OCI-M2 (cell line): ENCODE results near the gene RNU6-1.

Experiments used
- DNase-seq: peaks from one replicate; lab custom pipeline; 2025; ENCODE audit not compliant: unreplicated experiment; lab: John Stamatoyannopoulos, UW

RNU6-1 gene

GRCh38 chr15:67839929-67840748 is at the start of gene RNU6-1:
TSS of gene RNU6-1 (minus strand) at chr15:67840045.
- DNase-seq = peak; percentile 75

- DNase-seq = no peak
These were observed 47.9 kb upstream of the RNU6-1 start for GRCh38 chr15:67887776-67888175.

GRCh38 chr15:67885861-67886260 is 46.0 kb upstream of the RNU6-1 start:
- DNase-seq = no peak

- no peak for DNase-seq
These were observed 45.3 kb upstream of the RNU6-1 start for GRCh38 chr15:67885175-67885523.

GRCh38 chr15:67884514-67885174 is 44.8 kb upstream of the RNU6-1 start:
- DNase-seq = no peak

GRCh38 chr15:67884009-67884408 is 44.2 kb upstream of the RNU6-1 start:
- no peak for DNase-seq

- no peak for DNase-seq
These were observed 43.5 kb upstream of the RNU6-1 start for GRCh38 chr15:67883234-67883773.

- DNase-seq = no peak
These were observed 42.8 kb upstream of the RNU6-1 start for GRCh38 chr15:67882487-67883233.

GRCh38 chr15:67880651-67881182 is 40.9 kb upstream of the RNU6-1 start:
- DNase-seq = no peak

GRCh38 chr15:67879440-67880129 is 39.7 kb upstream of the RNU6-1 start:
- DNase-seq = no peak

GRCh38 chr15:67878712-67879206 is 38.9 kb upstream of the RNU6-1 start:
- DNase-seq = no peak

- no peak for DNase-seq
These were observed 33.9 kb upstream of the RNU6-1 start for GRCh38 chr15:67873777-67874176.

- DNase-seq = no peak
These were observed 31.1 kb upstream of the RNU6-1 start for GRCh38 chr15:67870868-67871408.

GRCh38 chr15:67869701-67870100 is 29.9 kb upstream of the RNU6-1 start:
- no peak for DNase-seq

- no peak for DNase-seq
These were observed 25.9 kb upstream of the RNU6-1 start for GRCh38 chr15:67865766-67866165.

GRCh38 chr15:67865331-67865730 is 25.5 kb upstream of the RNU6-1 start:
- no peak for DNase-seq

- no peak for DNase-seq
These were observed 23.7 kb upstream of the RNU6-1 start for GRCh38 chr15:67863442-67863987.

GRCh38 chr15:67862750-67863441 is 23.1 kb upstream of the RNU6-1 start:
- no peak for DNase-seq

GRCh38 chr15:67861983-67862382 is 22.1 kb upstream of the RNU6-1 start:
- no peak for DNase-seq
